H1 (cell line): ENCODE measurements around the gene NR5A1. TPM values are rescaled to one million over a fixed set of nuclear protein-coding genes. Genes with fewer than 3 reads are reported as not detected.

Source experiments
- GTF2F1 ChIP-seq: IDR thresholded peaks from 2 replicates; pipeline ENCODE4 v1.6.1; 2012; ENCODE audit warnings: low read depth, low read length, improper control_type of control experiment, borderline replicate concordance
- KDM5A ChIP-seq: fragments of 200-600 bp; IDR thresholded peaks from 2 replicates; pipeline ENCODE4 v1.7.1; 2012; ENCODE audit warnings: mild to moderate bottlenecking, low read length, inconsistent platforms, mixed read lengths
- RBBP5 ChIP-seq: IDR thresholded peaks from 2 replicates; pipeline ENCODE4 v1.7.1; 2012; ENCODE audit warnings: low read depth, mild to moderate bottlenecking, inconsistent platforms, low read length, moderate library complexity, borderline replicate concordance
- TBP ChIP-seq: IDR thresholded peaks from 2 replicates; pipeline ENCODE4 v1.6.1; 2011; ENCODE audit warnings: low read depth, low read length, improper control_type of control experiment
- YY1 ChIP-seq: IDR thresholded peaks from 2 replicates; pipeline ENCODE4 v1.6.1; 2011; ENCODE audit warnings: low read depth, mild to moderate bottlenecking, low read length
- polyA plus RNA-seq, 7 experiments: library from polyadenylated mRNA; depleted of rRNA in 3 of 7; stranded (reverse) in 5 of 7; unstranded in 2 of 7; fragments of >200 nt in 5 of 7; fragments of 200-250 nt in 2 of 7; gene quantifications; 1 replicate in 5 of 7; 2 replicates in 1 of 7; 4 replicates in 1 of 7; pipeline versions ENCODE4 v1.2.1 to v1.2.3, GENCODE V29; 2011 to 2013; ENCODE audit warnings: missing spikeins in 2 of 7, mixed read lengths in 2 of 7
- total RNA-seq: library from RNA; stranded (reverse); fragmentation: NEBNext Ultra II Directional; extraction: Animal tissue kit (Norgen Biotek cat#: 25700); gene quantifications from 2 replicates; pipeline ENCODE4 v1.2.1, GENCODE V29; 2021

NR5A1 gene
- total and polyA plus RNA-seq, 2 of the 8 experiments (the other 6 are each of a cell fraction or from before 2014, with no cell fraction given): 0.29 to 0.58 TPM

DNA sequence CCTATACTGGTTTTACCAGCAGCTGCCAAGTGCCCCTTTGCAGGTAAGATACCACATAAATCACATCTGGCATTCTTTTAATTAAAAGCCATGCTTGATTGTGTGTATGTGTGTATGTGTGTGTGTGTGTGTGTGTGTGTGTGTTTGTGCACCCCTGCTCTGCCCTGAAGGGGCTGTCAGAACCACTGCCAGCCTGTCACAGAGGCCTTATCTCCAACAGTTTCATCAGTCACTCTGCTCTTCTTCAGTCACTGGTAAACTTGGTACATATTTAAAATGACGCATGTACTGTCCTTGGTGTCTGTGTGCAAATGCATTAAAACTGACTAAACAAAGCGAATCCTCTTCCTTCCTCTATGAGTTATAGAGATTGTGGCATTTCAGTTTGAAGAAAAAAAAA, 19.0 kb upstream of the NR5A1 start (continued):
- TF ChIP-seq RBBP5: no peak
- no peak for TF ChIP-seq GTF2F1
- no peak for TF ChIP-seq YY1
- TF ChIP-seq KDM5A: no peak
- no peak for TF ChIP-seq TBP
